GM18511 (cell line): ENCODE results near the gene GPALPP1.
"Not testable (repeated sequence)": the region's sequence is repeated elsewhere in the genome, so short reads cannot be mapped to it uniquely, and the experiment has no call there.

ENCODE experiments used
- ATAC-seq: cut with Tn5 transposase; IDR thresholded peaks from one replicate; pipeline ENCODE4 v1.9.1; 2021; ENCODE audit warnings: mild to moderate bottlenecking, moderate library complexity; ENCODE audit not compliant: unreplicated experiment

The GPALPP1 gene

GRCh38 chr13:45004096-45004495 is 14.8 kb downstream of the GPALPP1 start:
- no peak for ATAC-seq

- ATAC-seq, result no peak
Measured at GRCh38 chr13:45007225-45007624, 17.9 kb downstream of the GPALPP1 start.

- no peak for ATAC-seq
Measured at GRCh38 chr13:45007823-45008222, 18.5 kb downstream of the GPALPP1 start.

GRCh38 chr13:45011198-45011597 is 21.9 kb downstream of the GPALPP1 start:
- ATAC-seq, result no peak

GRCh38 chr13:45015300-45015699 is 26.0 kb downstream of the GPALPP1 start:
- no peak for ATAC-seq

GRCh38 chr13:45016792-45017425 is 27.6 kb downstream of the GPALPP1 start:
- ATAC-seq, result no peak

- not testable (repeated sequence) for ATAC-seq
Measured at GRCh38 chr13:45019981-45020380, 30.6 kb downstream of the GPALPP1 start.

- no peak for ATAC-seq
Measured at GRCh38 chr13:45021250-45021649, 31.9 kb downstream of the GPALPP1 start.

GRCh38 chr13:45024847-45025246 is 35.5 kb downstream of the GPALPP1 start:
- ATAC-seq, result no peak

- ATAC-seq, result no peak
Measured at GRCh38 chr13:45034342-45034741, 45.0 kb downstream of the GPALPP1 start.

GRCh38 chr13:45036206-45036605 is 46.9 kb downstream of the GPALPP1 start:
- ATAC-seq, result no peak

- no peak for ATAC-seq
Measured at GRCh38 chr13:45040173-45040572, 50.8 kb downstream of the GPALPP1 start.

GRCh38 chr13:45040622-45041021 is 51.3 kb downstream of the GPALPP1 start:
- no peak for ATAC-seq

GRCh38 chr13:45042539-45042938 is 53.2 kb downstream of the GPALPP1 start:
- ATAC-seq, result no peak

- ATAC-seq, result no peak
Measured at GRCh38 chr13:45046445-45046844, 57.1 kb downstream of the GPALPP1 start.

GRCh38 chr13:45047394-45048310 is 58.3 kb downstream of the GPALPP1 start:
- peak; percentile 81 for ATAC-seq

GRCh38 chr13:45048890-45049407 is 59.6 kb downstream of the GPALPP1 start:
- peak; percentile 50 for ATAC-seq

GRCh38 chr13:45049478-45049877 is 60.1 kb downstream of the GPALPP1 start:
- ATAC-seq, result no peak

- ATAC-seq, result no peak
Measured at GRCh38 chr13:45051315-45051714, 62.0 kb downstream of the GPALPP1 start.

- peak; percentile 98 for ATAC-seq
Measured at GRCh38 chr13:45055198-45055901, 66.0 kb downstream of the GPALPP1 start.

- ATAC-seq, result peak; percentile 15
Measured at GRCh38 chr13:45055902-45056648, 66.7 kb downstream of the GPALPP1 start.
